Right lobe of liver (tissue), 6 donors: ENCODE results near the gene A2M. TPM values are rescaled to one million over a fixed set of nuclear protein-coding genes. Genes with fewer than 3 reads are reported as not detected.

Source experiments
- ATAC-seq, 4 donors: fragments of 200-7000 bp; cut with Tn5 transposase; one replicate each; pipeline ENCODE4 v1.9.1; 2020; ENCODE audit warnings: mild to moderate bottlenecking in 4 of 4, moderate library complexity in 4 of 4
- DNase-seq, 3 donors: peaks; one replicate each; pipeline ENCODE4 v3.0.0-alpha.2; 2020
- H3K27ac ChIP-seq, 3 donors: fragments of 200-600 bp; one replicate each; pipeline ENCODE4 v1.8.0; 2022
- H3K27me3 ChIP-seq, 2 donors: fragments of 200-600 bp; one replicate each; pipeline ENCODE4 v1.8.0; 2022
- H3K36me3 ChIP-seq, 4 donors: fragments of 200-600 bp; sonication (generic) in 1 of 4; one replicate each; pipeline versions ENCODE4 v1.5.1 to v1.8.0; 2017 to 2022; ENCODE audit warnings: control low read depth in 1 of 4
- H3K4me1 ChIP-seq, 4 donors: fragments of 200-600 bp; sonication (generic) in 1 of 4; one replicate each; pipeline versions ENCODE4 v1.5.1 to v1.8.0; 2017 to 2022; ENCODE audit warnings: control low read depth in 1 of 4
- H3K4me3 ChIP-seq, 3 donors: fragments of 200-600 bp; one replicate each; pipeline ENCODE4 v1.8.0; 2022
- H3K9me3 ChIP-seq, 4 donors: fragments of 200-600 bp; sonication (generic) in 1 of 4; one replicate each; pipeline versions ENCODE4 v1.5.1 to v1.8.0; 2017 to 2022; ENCODE audit warnings: control low read depth in 1 of 4
- CTCF ChIP-seq, 4 donors: fragments of 200-600 bp in 3 of 4; fragments of 450-650 bp in 1 of 4; IDR thresholded peaks; one replicate each; pipeline versions ENCODE4 v1.5.1 to v1.8.0; 2016 to 2022; ENCODE audit warnings: antibody characterized with exemption in 4 of 4, mild to moderate bottlenecking in 2 of 4
- POLR2A ChIP-seq: fragments of 450-650 bp; IDR thresholded peaks from one replicate; pipeline ENCODE4 v1.6.1; 2017; ENCODE audit warnings: antibody characterized with exemption, mild to moderate bottlenecking
- WGBS: methylation state at CpG from one replicate; pipeline ENCODE4 v1.1.6; 2018; ENCODE audit warnings: low coverage, low lambda C conversion rate; ENCODE audit not compliant: insufficient coverage; ENCODE audit errors: missing lambda C conversion rate; 5-methylcytosine and 5-hydroxymethylcytosine counted together
- intact Hi-C, 2 donors: fragments of 100-400 bp; cut with DNase I; formaldehyde crosslinking; loops; one replicate each; pipeline versions ENCODE4 v1.11.2 to v1.14.1; 2022
- total RNA-seq, 6 experiments: library from RNA; depleted of rRNA in 2 of 6; stranded (reverse); fragments of >200 nt in 2 of 6; fragmentation: NEBNext Ultra II Directional in 3 of 6; extraction: Animal tissue kit (Norgen Biotek cat#: 25700) in 3 of 6; gene quantifications; one replicate each; pipeline versions ENCODE4 v1.1.0 to v1.2.4, GENCODE V29; 2016 to 2023
- donor health status: DM: no; HTN: yes; CAD: no.
- donor health status: DM: no; HTN: no; CAD: no.
- donor health status: DM: no; HTN: no; CAD: no.
- donor health status: DM: no; HTN: yes; CAD: no.
- donor health status: DM: no; HTN: yes; CAD: no.

Gene A2M
- total RNA-seq, 6 experiments from 2014 or later = 978 to 3,352 (median 2,507) TPM

GRCh38 chr12:9024512-9024911 is 91.2 kb downstream of the A2M start:
- ATAC-seq (no peak), DNase-seq (no peak)
- H3K4me1 ChIP-seq = no peaks in the 10 kb centered on the region
- H3K4me3 ChIP-seq = no peak overlapping the region
- intact Hi-C loops = no loop called here
- WGBS = 74% methylated on average over 2 of the region's 2 CpGs
- TF ChIP-seq POLR2A (no peak), CTCF (IDR thresholded peaks at IDR 0.05) (no peak)
- H3K36me3 ChIP-seq = no peaks in the 10 kb centered on the region
- no peak overlapping the region for H3K27ac ChIP-seq
- no peaks in the 10 kb centered on the region for H3K9me3 ChIP-seq
- H3K27me3 ChIP-seq = no peaks in the 10 kb centered on the region

- WGBS = 56% methylated on average over 1 of the region's 2 CpGs
- Histone ChIP-seq H3K27ac (no peak overlapping the region), H3K36me3 (no peaks in the 10 kb centered on the region), H3K27me3 (no peaks in the 10 kb centered on the region), H3K4me3 (no peak overlapping the region), H3K4me1 (no peaks in the 10 kb centered on the region), H3K9me3 (no peaks in the 10 kb centered on the region)
- ATAC-seq (no peak), DNase-seq (no peak)
- intact Hi-C loops = no loop called here
- TF ChIP-seq POLR2A (no peak), CTCF (IDR thresholded peaks at IDR 0.05) (no peak)
These were observed 93.1 kb downstream of the A2M start for GRCh38 chr12:9022592-9022991.

Other genes with a start within 250 kb of the A2M start
- 10 to 100 TPM in 1 of 6 experiments, 1 to 10 TPM in 5; 3.3 to 15.0 (median 7.4) TPM for gene PHC1, start 201.4 kb downstream of the A2M start, total RNA-seq
- 10 to 100 TPM; 45.5 to 82.2 (median 69.1) TPM for gene M6PR, start 166.3 kb downstream of the A2M start, total RNA-seq
- gene KLRG1, start 126.4 kb downstream of the A2M start, total RNA-seq = 1 to 10 TPM; 1.3 to 2.7 (median 1.6) TPM
- 100 to 1,000 TPM in 1 of 6 experiments, 10 to 100 TPM in 2, 1 to 10 TPM in 2, under 1 TPM in 1; 0.86 to 158 (median 11.1) TPM for gene PZP, start 92.5 kb upstream of the A2M start, total RNA-seq